ENCODE measurements around the gene PARN. TPM values are rescaled to one million over a fixed set of nuclear protein-coding genes. Genes with fewer than 3 reads are reported as not detected.
"Not testable (repeated sequence)": the region's sequence is repeated elsewhere in the genome, so short reads cannot be mapped to it uniquely, and the experiment has no call there.

PARN gene
- total RNA-seq, 4 donors from 2014 or later: 11.4 to 26.9 (median 20.7) TPM

DNA sequence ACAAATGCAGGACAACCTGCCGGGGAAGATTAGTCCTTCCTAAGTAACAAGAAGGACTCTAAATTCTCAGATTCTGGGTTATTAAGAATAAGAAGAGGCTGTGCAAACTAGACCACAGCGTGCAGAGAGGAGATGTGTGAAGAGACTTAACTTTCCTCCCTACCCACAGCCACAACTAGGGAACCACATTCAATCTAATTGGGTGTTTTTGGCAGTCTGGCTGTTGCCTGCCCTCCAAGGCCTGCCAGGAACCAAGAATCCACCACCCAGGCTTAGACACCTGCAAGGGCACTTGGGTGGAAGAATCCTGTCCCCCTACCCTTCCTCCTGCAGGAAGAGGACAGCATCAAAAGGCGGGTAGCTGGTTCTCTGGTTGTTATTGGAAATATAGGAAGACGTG, 202.0 kb downstream of the PARN start:
- 68 to 87% methylated on average over 3 of the region's 4 CpGs for WGBS, 2 donors

DNA sequence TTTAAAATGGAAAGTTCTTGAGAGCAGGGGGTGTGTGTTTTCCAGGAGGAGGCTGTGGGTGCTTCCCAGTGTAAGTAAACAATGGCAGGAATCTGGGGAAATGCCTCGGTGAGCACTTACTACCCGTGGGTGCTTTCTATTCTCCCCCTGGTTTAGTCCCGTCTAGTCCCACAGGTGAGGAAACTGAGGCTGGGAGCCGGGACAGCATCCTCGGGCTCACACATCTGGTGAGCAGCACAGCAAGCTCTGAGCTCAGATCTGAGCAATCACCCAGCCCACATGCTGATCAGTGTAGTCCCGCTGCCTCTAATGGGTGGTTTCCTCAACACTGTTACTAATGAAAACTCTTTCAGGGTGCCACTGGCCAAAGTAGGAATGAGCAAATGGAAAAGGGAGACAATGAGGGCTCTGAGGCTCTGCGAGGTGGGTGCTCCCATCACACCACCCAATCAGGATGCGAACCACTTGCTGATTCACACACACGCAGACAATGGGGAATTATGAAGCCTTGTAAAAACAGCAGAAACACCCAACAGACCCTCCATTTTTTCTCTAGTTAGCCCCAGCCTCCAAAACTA, 202.6 kb downstream of the PARN start:
- H3K27ac ChIP-seq: no peak overlapping the region
- no peaks in the 10 kb centered on the region for H3K4me1 ChIP-seq
- H3K27me3 ChIP-seq: no peaks in the 10 kb centered on the region
- WGBS, 2 donors: 67 to 68% methylated on average over 8 to 9 of the region's 9 CpGs
- TF ChIP-seq CTCF (IDR thresholded peaks at IDR 0.05): no peak
- no peak for TF ChIP-seq POLR2A (IDR thresholded peaks at IDR 0.05)
- intact Hi-C loops (cut with DNase I): no loop called here
- H3K36me3 ChIP-seq: peaks cover 0 to 7% (median 0%) of the 10 kb centered on the region in 3 donors
- no peak for DNase-seq
- H3K4me3 ChIP-seq: no peak overlapping the region
- no peaks in the 10 kb centered on the region for H3K9me3 ChIP-seq

More for the DNA sequence above, 202.0 kb downstream of the PARN start:
- H3K4me3 ChIP-seq: no peak overlapping the region
- no peak for DNase-seq
- no peaks in the 10 kb centered on the region for H3K9me3 ChIP-seq
- peaks cover 0 to 7% (median 0%) of the 10 kb centered on the region in 3 donors for H3K36me3 ChIP-seq
- H3K27me3 ChIP-seq: no peaks in the 10 kb centered on the region
- TF ChIP-seq CTCF (IDR thresholded peaks at IDR 0.05) (no peak), POLR2A (IDR thresholded peaks at IDR 0.05) (no peak)
- intact Hi-C loops (cut with DNase I): no loop called here
- no peak overlapping the region for H3K27ac ChIP-seq
- no peaks in the 10 kb centered on the region for H3K4me1 ChIP-seq

DNA sequence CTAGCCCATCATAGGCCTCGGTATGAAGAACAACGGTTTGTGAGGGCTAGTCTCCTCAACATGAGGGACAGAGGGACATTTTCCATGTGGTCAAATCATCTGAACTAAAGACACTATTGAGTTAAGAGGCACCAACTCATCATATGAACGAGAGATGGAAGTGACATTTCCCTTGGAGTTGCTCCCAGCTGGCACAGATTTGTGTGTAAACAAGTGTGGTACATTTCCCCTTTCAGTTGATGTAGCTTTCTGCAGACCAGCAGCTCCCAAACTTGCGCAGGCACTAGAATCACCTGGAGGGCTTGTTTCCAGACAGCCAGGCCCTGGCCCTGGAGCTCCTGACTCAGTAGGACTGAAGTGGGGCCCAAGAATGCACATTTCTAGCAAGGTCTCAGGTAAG, 205.5 kb downstream of the PARN start:
- 82 to 89% methylated on average over 4 of the region's 4 CpGs for WGBS, 2 donors
- H3K36me3 ChIP-seq: no peaks in the 10 kb centered on the region
- no peak overlapping the region for H3K27ac ChIP-seq
- H3K27me3 ChIP-seq: no peaks in the 10 kb centered on the region
- H3K9me3 ChIP-seq: no peaks in the 10 kb centered on the region
- intact Hi-C loops (cut with DNase I): no loop called here
- no peak for DNase-seq
- TF ChIP-seq POLR2A (IDR thresholded peaks at IDR 0.05) (no peak), CTCF (IDR thresholded peaks at IDR 0.05) (no peak)
- no peak overlapping the region for H3K4me3 ChIP-seq
- H3K4me1 ChIP-seq: no peaks in the 10 kb centered on the region

DNA sequence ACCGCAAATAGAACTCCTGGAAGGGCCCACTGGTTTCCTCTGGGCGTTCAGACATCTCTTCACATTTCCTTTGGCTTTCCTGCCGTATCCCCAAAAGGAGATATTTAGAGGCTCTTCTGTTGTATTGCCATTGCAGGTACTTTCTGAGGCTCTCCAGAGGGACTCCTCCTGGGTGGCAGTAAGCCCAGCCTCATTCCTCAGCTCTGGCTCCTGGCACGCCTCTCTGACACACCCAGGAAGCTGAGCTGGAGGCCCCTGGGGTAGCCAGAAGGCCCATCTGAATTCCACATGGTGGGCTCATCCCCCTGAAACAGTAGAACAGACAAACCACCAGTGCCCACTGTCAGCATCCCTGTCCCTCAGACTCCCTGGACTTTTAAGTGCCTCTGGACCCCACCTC, 206.7 kb downstream of the PARN start:
- intact Hi-C loops (cut with DNase I): no loop called here
- WGBS, 2 donors: 57 to 63% methylated on average over 1 to 2 of the region's 4 CpGs
- no peak for DNase-seq
- H3K27me3 ChIP-seq: no peaks in the 10 kb centered on the region
- H3K4me3 ChIP-seq: no peak overlapping the region
- no peaks in the 10 kb centered on the region for H3K4me1 ChIP-seq
- H3K36me3 ChIP-seq: no peaks in the 10 kb centered on the region
- H3K9me3 ChIP-seq: no peaks in the 10 kb centered on the region
- no peak overlapping the region for H3K27ac ChIP-seq
- no peak for TF ChIP-seq CTCF (IDR thresholded peaks at IDR 0.05)
- no peak for TF ChIP-seq POLR2A (IDR thresholded peaks at IDR 0.05)

DNA sequence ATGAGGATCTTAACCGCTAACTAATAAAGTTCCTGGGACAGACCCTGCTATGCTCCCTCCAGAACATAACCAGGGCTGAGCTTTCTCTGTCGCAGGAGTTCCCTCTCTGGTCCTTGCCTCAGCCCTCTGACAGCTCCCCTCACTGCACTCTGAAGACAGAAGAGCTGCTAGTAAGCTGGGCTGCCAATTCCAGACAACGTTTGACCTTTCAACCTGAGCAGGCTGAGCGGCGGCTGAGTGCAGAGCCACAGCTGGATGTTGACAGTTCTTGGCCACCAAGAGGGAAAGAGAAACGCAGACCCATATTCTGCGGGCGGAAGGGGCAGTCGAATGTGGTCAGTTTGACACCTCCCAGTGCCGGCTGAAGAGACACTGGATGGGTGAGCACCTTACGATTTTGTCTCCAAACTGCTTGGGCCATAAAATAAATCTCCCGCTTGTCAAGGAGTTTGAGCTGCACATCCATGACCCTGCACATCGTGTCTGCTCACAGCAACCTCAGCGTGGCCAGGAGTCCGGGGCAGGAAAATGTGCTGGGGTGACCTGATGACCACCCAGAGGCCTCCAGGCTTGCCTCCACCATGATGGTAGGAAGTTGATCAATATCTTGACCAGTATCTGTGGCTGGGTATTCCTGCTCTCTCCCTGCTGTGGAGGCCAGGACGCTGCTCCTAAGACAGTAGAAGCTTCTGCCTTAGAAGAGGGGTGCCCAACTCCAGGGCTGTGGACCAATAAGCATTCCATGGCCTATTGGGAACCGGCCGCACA, 209.2 kb downstream of the PARN start:
- H3K4me1 ChIP-seq: no peaks in the 10 kb centered on the region
- intact Hi-C loops (cut with DNase I): no loop called here
- no peak overlapping the region for H3K27ac ChIP-seq
- no peaks in the 10 kb centered on the region for H3K36me3 ChIP-seq
- no peak for DNase-seq
- H3K9me3 ChIP-seq: no peaks in the 10 kb centered on the region
- no peak for TF ChIP-seq CTCF (IDR thresholded peaks at IDR 0.05)
- TF ChIP-seq POLR2A (IDR thresholded peaks at IDR 0.05): no peak
- 72 to 81% methylated on average over 9 to 12 of the region's 18 CpGs for WGBS, 2 donors
- H3K4me3 ChIP-seq: no peak overlapping the region
- H3K27me3 ChIP-seq: no peaks in the 10 kb centered on the region

- WGBS, 2 donors: 78 to 88% methylated on average over 3 of the region's 4 CpGs
- not testable (repeated sequence) for DNase-seq
Measured at GRCh38 chr16:14420243-14420642, 209.8 kb downstream of the PARN start.

More at GRCh38 chr16:14420243-14420642, 209.8 kb downstream of the PARN start:
- H3K27me3 ChIP-seq; H3K4me3 ChIP-seq; H3K9me3 ChIP-seq; H3K4me1 ChIP-seq; intact Hi-C loops (cut with DNase I); H3K36me3 ChIP-seq; H3K27ac ChIP-seq: not testable (repeated sequence)
